ENCODE results near the gene RCN1. TPM values are rescaled to one million over a fixed set of nuclear protein-coding genes. Genes with fewer than 3 reads are reported as not detected.

RCN1 gene
- total RNA-seq, 1 donor: 367 TPM

Small RNAs within 50 kb of the gene (small RNA-seq; reads per million reads assigned to genes)
- gene RF00012: 0.28 reads per million
